KMS-11 (cell line): Measurements from ENCODE around the gene DHCR7.

ENCODE experiments used
- H2AFZ ChIP-seq: fragments of 200-600 bp; sonication (generic); 2 replicates; pipeline ENCODE4 v1.6.1; 2016; ENCODE audit warnings: antibody characterized with exemption, mixed run types, low read depth
- H3K27ac ChIP-seq: fragments of 200-600 bp; sonication (generic); 2 replicates; pipeline ENCODE4 v1.6.1; 2016; ENCODE audit warnings: mild to moderate bottlenecking, mixed run types
- H3K27me3 ChIP-seq: fragments of 200-600 bp; sonication (generic); 2 replicates; pipeline ENCODE4 v1.6.1; 2017; ENCODE audit warnings: mild to moderate bottlenecking, low read depth, mixed run types, moderate library complexity; ENCODE audit not compliant: insufficient read depth
- H3K36me3 ChIP-seq: fragments of 200-600 bp; sonication (generic); 2 replicates; pipeline ENCODE4 v1.6.1; 2017; ENCODE audit warnings: mild to moderate bottlenecking, mixed run types; ENCODE audit not compliant: insufficient read depth
- H3K4me1 ChIP-seq: fragments of 200-600 bp; sonication (generic); 2 replicates; pipeline ENCODE4 v1.6.1; 2016; ENCODE audit warnings: mild to moderate bottlenecking, low read depth, mixed run types; ENCODE audit not compliant: poor library complexity, severe bottlenecking
- H3K4me2 ChIP-seq: fragments of 200-600 bp; sonication (generic); 2 replicates; pipeline ENCODE4 v1.7.0; 2016; ENCODE audit warnings: mild to moderate bottlenecking, mixed run types
- H3K4me3 ChIP-seq: fragments of 200-600 bp; sonication (generic); IDR thresholded peaks from 2 replicates; pipeline ENCODE4 v1.6.1; 2017; ENCODE audit warnings: low read depth, low read length, mixed read lengths; ENCODE audit not compliant: insufficient read depth
- H3K79me2 ChIP-seq: fragments of 200-600 bp; sonication (generic); 2 replicates; pipeline ENCODE4 v1.6.1; 2016; ENCODE audit warnings: low read depth, mixed run types; ENCODE audit not compliant: insufficient read depth
- H3K9ac ChIP-seq: fragments of 200-600 bp; sonication (generic); 2 replicates; pipeline ENCODE4 v1.6.1; 2016; ENCODE audit warnings: mild to moderate bottlenecking, mixed run types
- H4K20me1 ChIP-seq: fragments of 200-600 bp; sonication (generic); 2 replicates; pipeline ENCODE4 v1.6.1; 2016; ENCODE audit warnings: mild to moderate bottlenecking, mixed run types; ENCODE audit not compliant: insufficient read depth
- CTCF ChIP-seq: fragments of 200-600 bp; sonication (generic); conservative IDR thresholded peaks from 2 replicates; pipeline ENCODE4 v1.6.1; 2017; ENCODE audit warnings: low read depth, mild to moderate bottlenecking, antibody characterized with exemption, low read length, moderate library complexity, mixed read lengths

The DHCR7 gene

GRCh38 chr11:71430166-71430565, 18.0 kb downstream of the DHCR7 start:
- Histone ChIP-seq H3K4me3 (no peak overlapping the region), H3K36me3 (no peaks in the 10 kb centered on the region), H3K79me2 (no peaks in the 10 kb centered on the region), H3K27me3 (no peaks in the 10 kb centered on the region), H2AFZ (no peak overlapping the region), H3K27ac (no peak overlapping the region), H4K20me1 (no peaks in the 10 kb centered on the region), H3K4me2 (no peak overlapping the region), H3K4me1 (no peaks in the 10 kb centered on the region), H3K9ac (no peak overlapping the region)
- no peak for TF ChIP-seq CTCF

GRCh38 chr11:71429701-71430100, 18.5 kb downstream of the DHCR7 start:
- Histone ChIP-seq H3K4me2 (no peak overlapping the region), H4K20me1 (no peaks in the 10 kb centered on the region)

GRCh38 chr11:71428861-71429435, 19.2 kb downstream of the DHCR7 start:
- Histone ChIP-seq H4K20me1 (no peaks in the 10 kb centered on the region), H3K4me1 (no peaks in the 10 kb centered on the region), H3K27ac (no peak overlapping the region), H2AFZ (no peak overlapping the region), H3K36me3 (no peaks in the 10 kb centered on the region), H3K79me2 (no peaks in the 10 kb centered on the region), H3K27me3 (no peaks in the 10 kb centered on the region), H3K4me3 (no peak overlapping the region), H3K4me2 (no peak overlapping the region), H3K9ac (no peak overlapping the region)
- no peak for TF ChIP-seq CTCF

More at GRCh38 chr11:71429701-71430100, 18.5 kb downstream of the DHCR7 start:
- no peaks in the 10 kb centered on the region for H3K79me2 ChIP-seq
- no peak for TF ChIP-seq CTCF
- no peak overlapping the region for H3K9ac ChIP-seq
- no peak overlapping the region for H2AFZ ChIP-seq
- H3K27me3 ChIP-seq, result no peaks in the 10 kb centered on the region
- no peaks in the 10 kb centered on the region for H3K36me3 ChIP-seq
- H3K27ac ChIP-seq, result no peak overlapping the region
- H3K4me3 ChIP-seq, result no peak overlapping the region
- no peaks in the 10 kb centered on the region for H3K4me1 ChIP-seq

GRCh38 chr11:71426413-71426812, 21.8 kb downstream of the DHCR7 start:
- Histone ChIP-seq H3K27me3 (no peaks in the 10 kb centered on the region), H3K36me3 (no peaks in the 10 kb centered on the region), H3K4me3 (no peak overlapping the region), H4K20me1 (no peaks in the 10 kb centered on the region), H3K4me2 (no peak overlapping the region), H3K27ac (no peak overlapping the region), H3K4me1 (no peaks in the 10 kb centered on the region), H3K79me2 (no peaks in the 10 kb centered on the region), H3K9ac (no peak overlapping the region), H2AFZ (no peak overlapping the region)
- no peak for TF ChIP-seq CTCF
